ENCODE measurements around the gene ADAMTSL3. TPM values are rescaled to one million over a fixed set of nuclear protein-coding genes. Genes with fewer than 3 reads are reported as not detected.

Gene ADAMTSL3
- polyA plus RNA-seq, 1 of the 3 experiments (the other 2 are of a cell fraction) = 0.02 TPM

DNA sequence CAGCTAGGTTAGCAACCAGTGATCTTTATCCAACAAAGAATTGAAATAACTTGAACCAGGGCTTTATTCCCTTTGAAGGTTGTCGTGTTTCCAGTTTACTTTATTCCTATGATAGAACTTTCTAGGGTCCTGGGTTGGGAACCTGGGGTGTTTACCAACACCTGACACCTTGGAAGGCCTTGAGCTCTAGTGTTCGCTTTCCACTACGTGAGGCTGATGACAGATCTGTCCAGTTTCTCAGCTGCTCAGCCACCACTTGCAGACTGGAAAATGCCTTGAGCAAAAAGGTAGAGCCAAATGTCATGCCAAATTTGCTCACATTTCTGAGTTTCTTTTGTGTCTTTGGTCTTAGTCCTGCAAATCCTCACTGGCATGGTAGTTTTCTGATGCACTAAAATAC, 227.2 kb downstream of the ADAMTSL3 start:
- no peak overlapping the region for H3K9ac ChIP-seq
- no peak overlapping the region for H3K4me2 ChIP-seq
- no peak overlapping the region for H3K27ac ChIP-seq (ENCODE audit: low read depth in 2 of 2, low read length in 1 of 2)
- DNase-seq = no peak
- POLR2A ChIA-PET = no interaction called here
- CTCF ChIA-PET = interaction anchor here (1.0 kb wide), 1 partner anchor 24 kb away, joined by 3 read pairs; no protein-coding TSS in a partner anchor
- H3K9me2 ChIP-seq = no peaks in the 10 kb centered on the region
- 14% methylated on average over 3 of the region's 3 CpGs for WGBS (ENCODE audit: low lambda C conversion rate)
- H3K4me3 ChIP-seq (ENCODE audit: low read depth in 2 of 2, low read length in 1 of 2) = no peak overlapping the region
- no peak overlapping the region for H2AFZ ChIP-seq (ENCODE audit: low read depth)
- H3K9me3 ChIP-seq = no peaks in the 10 kb centered on the region
- no peak for TF ChIP-seq YY1 (IDR thresholded peaks at IDR 0.05; ENCODE audit: low read depth)
- TF ChIP-seq SIN3A (IDR thresholded peaks at IDR 0.05; ENCODE audit: borderline replicate concordance, low read depth, low read length) = no peak
- H3K27me3 ChIP-seq (ENCODE audit: insufficient read depth) = no peaks in the 10 kb centered on the region
- no peaks in the 10 kb centered on the region for H3K36me3 ChIP-seq (replicated peaks in 1 of 2; ENCODE audit: control insufficient read depth in 1 of 2, insufficient read depth in 2 of 2, low read length in 1 of 2)
- no peaks in the 10 kb centered on the region for H3K4me1 ChIP-seq (ENCODE audit: control insufficient read depth in 1 of 2, insufficient read depth in 2 of 2, low read depth in 1 of 2, low read length in 1 of 2)
- no peaks in the 10 kb centered on the region for H4K20me1 ChIP-seq (ENCODE audit: insufficient read depth)
- no peaks in the 10 kb centered on the region for H3K79me2 ChIP-seq (ENCODE audit: insufficient read depth)
- no peaks in the 10 kb centered on the region for H3F3A ChIP-seq (replicated peaks; ENCODE audit: insufficient read depth)

DNA sequence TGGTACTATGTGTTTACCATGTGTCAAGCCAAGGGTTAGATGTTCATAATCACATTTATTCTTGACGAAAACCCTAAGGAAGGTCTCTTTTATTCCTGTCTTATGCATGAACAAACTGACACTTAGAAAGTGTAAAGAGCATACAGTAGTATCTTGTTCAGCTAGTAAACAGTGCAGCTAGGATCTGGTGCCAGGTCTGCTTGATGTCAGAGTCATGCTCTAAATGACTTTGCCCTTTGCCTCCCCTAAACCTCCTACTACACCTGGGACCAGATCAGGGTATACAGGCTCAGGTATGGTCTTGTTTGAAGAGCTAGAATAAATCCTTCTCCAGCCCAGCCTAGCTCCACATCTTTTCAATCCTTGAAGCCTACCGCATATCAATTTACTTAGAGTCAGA, 232.4 kb downstream of the ADAMTSL3 start:
- no peaks in the 10 kb centered on the region for H3F3A ChIP-seq (replicated peaks; ENCODE audit: insufficient read depth)
- no peaks in the 10 kb centered on the region for H3K79me2 ChIP-seq (ENCODE audit: insufficient read depth)
- no peaks in the 10 kb centered on the region for H3K9me3 ChIP-seq
- no peak overlapping the region for H3K27ac ChIP-seq (ENCODE audit: low read depth in 2 of 2, low read length in 1 of 2)
- no peaks in the 10 kb centered on the region for H4K20me1 ChIP-seq (ENCODE audit: insufficient read depth)
- no peaks in the 10 kb centered on the region for H3K36me3 ChIP-seq (replicated peaks in 1 of 2; ENCODE audit: control insufficient read depth in 1 of 2, insufficient read depth in 2 of 2, low read length in 1 of 2)
- H3K4me3 ChIP-seq (ENCODE audit: low read depth in 2 of 2, low read length in 1 of 2) = no peak overlapping the region
- CTCF ChIA-PET = no interaction called here
- no peak for TF ChIP-seq EZH2phosphoT487 (IDR thresholded peaks at IDR 0.05; ENCODE audit: borderline replicate concordance, low read depth)
- TF ChIP-seq TAF1 (IDR thresholded peaks at IDR 0.05; ENCODE audit: borderline replicate concordance, low read depth, low read length) = no peak
- TF ChIP-seq TCF12 (IDR thresholded peaks at IDR 0.05) = no peak
- no peak for TF ChIP-seq NRF1 (IDR thresholded peaks at IDR 0.05; ENCODE audit: low read depth, low read length)
- no peak for TF ChIP-seq GABPA (IDR thresholded peaks at IDR 0.05; ENCODE audit: low read depth)
- no peak for TF ChIP-seq FOSL2 (IDR thresholded peaks at IDR 0.05; ENCODE audit: borderline replicate concordance, low read depth)
- no peak for TF ChIP-seq FOXJ3 (CRISPR knock-in tag; IDR thresholded peaks at IDR 0.05)
- TF ChIP-seq, protein P1, sequence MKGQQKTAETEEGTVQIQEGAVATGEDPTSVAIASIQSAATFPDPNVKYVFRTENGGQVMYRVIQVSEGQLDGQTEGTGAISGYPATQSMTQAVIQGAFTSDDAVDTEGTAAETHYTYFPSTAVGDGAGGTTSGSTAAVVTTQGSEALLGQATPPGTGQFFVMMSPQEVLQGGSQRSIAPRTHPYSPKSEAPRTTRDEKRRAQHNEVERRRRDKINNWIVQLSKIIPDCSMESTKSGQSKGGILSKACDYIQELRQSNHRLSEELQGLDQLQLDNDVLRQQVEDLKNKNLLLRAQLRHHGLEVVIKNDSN (IDR thresholded peaks at IDR 0.05; ENCODE audit: borderline replicate concordance, low read depth) = no peak
- TF ChIP-seq, protein P2, sequence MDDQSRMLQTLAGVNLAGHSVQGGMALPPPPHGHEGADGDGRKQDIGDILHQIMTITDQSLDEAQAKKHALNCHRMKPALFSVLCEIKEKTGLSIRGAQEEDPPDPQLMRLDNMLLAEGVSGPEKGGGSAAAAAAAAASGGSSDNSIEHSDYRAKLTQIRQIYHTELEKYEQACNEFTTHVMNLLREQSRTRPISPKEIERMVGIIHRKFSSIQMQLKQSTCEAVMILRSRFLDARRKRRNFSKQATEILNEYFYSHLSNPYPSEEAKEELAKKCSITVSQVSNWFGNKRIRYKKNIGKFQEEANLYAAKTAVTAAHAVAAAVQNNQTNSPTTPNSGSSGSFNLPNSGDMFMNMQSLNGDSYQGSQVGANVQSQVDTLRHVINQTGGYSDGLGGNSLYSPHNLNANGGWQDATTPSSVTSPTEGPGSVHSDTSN (IDR thresholded peaks at IDR 0.05) = no peak
- no peak for TF ChIP-seq RAD21 (IDR thresholded peaks at IDR 0.05; ENCODE audit: low read length)
- TF ChIP-seq SMC3 (IDR thresholded peaks at IDR 0.05; ENCODE audit: low read depth, low read length) = no peak
- no peak for TF ChIP-seq MXI1 (IDR thresholded peaks at IDR 0.05; ENCODE audit: low read depth, low read length)
- no peaks in the 10 kb centered on the region; a peak in 1 of 4 replicates for H3K4me1 ChIP-seq (ENCODE audit: control insufficient read depth in 1 of 2, insufficient read depth in 2 of 2, low read depth in 1 of 2, low read length in 1 of 2)
- no peak for DNase-seq
- POLR2A ChIA-PET = no interaction called here
- no peaks in the 10 kb centered on the region; the same call in 1 of the 2 replicates for H3K27me3 ChIP-seq (ENCODE audit: insufficient read depth)
- H3K9ac ChIP-seq = no peak overlapping the region
- no peak overlapping the region for H2AFZ ChIP-seq (ENCODE audit: low read depth)
- no peak overlapping the region for H3K4me2 ChIP-seq
- 25% methylated on average over 2 of the region's 2 CpGs for WGBS (ENCODE audit: low lambda C conversion rate)
- no peaks in the 10 kb centered on the region for H3K9me2 ChIP-seq

Measured in SK-N-SH (cell line).